22Rv1 (cell line): Measurements from ENCODE around the gene ATP8B4.

ENCODE experiments used
- CTCF ChIP-seq: fragments of 450-650 bp; IDR thresholded peaks from 2 replicates; pipeline ENCODE4 v1.5.1; 2017; ENCODE audit warnings: mild to moderate bottlenecking
- ZFX ChIP-seq: fragments of 450-650 bp; IDR thresholded peaks from 2 replicates; pipeline ENCODE4 v1.6.1; 2017; ENCODE audit warnings: antibody characterized with exemption, borderline replicate concordance

- TF ChIP-seq CTCF (no peak), ZFX (no peak)
These were observed 191.7 kb downstream of the ATP8B4 start for GRCh38 chr15:49927189-49927861.
